GOT3 (cell line): Measurements from ENCODE around the gene SOWAHB.

Experiments
- DNase-seq: peaks from one replicate; lab custom pipeline; 2025; ENCODE audit warnings: mixed read lengths; lab: John Stamatoyannopoulos, UW

Gene SOWAHB, protein sequence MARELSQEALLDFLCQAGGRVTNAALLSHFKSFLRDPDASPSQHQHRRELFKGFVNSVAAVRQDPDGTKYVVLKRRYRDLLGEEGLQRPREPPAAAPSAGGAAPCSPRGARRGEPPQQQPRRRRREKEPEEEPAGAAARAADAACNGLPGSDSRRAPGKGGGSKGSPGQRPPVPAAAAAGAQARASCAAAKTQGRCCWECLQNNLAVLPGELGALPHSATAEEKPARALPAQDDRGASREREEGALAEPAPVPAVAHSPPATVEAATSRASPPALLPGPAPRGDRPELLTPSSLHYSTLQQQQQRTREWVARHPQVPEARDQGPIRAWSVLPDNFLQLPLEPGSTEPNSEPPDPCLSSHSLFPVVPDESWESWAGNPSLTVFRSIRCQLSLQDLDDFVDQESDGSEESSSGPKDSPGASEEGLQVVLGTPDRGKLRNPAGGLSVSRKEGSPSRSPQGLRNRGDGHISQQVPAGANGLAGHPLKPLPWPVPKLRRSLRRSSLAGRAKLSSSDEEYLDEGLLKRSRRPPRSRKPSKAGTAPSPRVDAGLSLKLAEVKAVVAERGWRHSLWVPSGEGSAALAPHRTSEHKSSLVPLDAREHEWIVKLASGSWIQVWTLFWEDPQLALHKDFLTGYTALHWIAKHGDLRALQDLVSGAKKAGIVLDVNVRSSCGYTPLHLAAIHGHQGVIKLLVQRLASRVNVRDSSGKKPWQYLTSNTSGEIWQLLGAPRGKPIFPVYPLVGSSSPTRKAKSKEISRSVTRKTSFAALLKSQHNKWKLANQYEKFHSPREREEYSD

GRCh38 chr4:76897536-76898384, at the start of gene SOWAHB:
Gene SOWAHB, minus strand, starts transcription at chr4:76898144. Its CDS starts 295 bp downstream, at chr4:76897849.
- DNase-seq, result no peak

DNA sequence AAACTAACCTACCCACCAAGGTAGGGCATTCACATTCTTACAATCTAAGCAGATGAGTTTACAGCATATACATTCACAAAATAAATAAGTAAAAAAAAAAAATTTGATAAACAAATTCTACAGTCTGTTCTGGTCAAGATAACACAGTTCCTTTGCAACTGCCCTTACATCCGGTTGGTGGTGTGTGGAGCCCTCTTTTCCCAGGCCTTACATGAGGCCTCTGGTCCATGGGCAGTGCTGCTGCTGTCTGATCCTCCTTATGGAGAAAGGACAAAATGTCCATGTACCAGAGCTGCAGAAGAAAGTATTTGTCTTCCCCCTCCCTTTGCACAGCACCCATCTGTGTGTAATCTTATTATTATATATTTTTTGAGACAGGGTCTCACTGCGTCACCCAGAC, 49.4 kb upstream of the SOWAHB start:
- DNase-seq, result no peak

DNA sequence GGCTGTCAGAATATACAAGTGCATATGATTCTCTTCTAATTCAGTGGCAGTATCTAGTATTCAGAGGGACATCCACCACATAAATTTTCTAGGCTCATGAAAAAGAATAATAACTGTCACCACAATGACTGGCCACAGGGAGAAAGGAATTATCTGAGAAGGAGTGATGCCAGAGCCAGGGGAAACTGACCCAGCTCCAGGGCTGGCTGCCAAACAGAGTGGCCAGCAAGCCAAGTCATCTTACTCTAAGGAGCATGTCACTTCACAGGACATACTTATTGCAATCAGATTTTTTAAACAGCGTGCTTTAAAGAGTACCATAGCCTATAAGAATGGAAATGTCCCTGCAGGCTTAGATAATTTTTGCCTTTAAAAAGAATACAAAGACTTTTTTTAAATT, 45.8 kb upstream of the SOWAHB start:
- DNase-seq, result no peak

DNA sequence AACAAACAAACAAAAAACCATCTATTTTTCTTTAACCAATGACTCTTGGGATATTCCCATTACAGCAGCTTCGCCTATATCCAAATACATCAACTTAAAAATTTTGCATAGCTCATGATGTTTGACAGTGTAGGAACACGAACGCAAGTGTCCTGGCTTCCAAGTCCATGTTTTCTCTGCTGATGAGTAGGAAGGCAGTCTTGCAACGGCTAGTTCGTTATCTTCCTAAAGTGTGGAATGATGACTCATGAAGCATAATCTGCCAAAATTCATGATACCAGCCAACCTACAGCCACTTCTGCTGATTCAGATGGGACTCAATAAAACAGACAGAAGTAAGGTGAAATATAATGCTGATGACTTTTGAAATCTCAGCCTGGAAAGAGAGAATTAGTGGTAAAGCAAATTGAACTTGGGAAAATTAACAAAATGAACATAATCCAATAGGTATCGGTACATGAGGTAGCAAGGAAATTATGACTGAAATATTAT, 45.2 kb upstream of the SOWAHB start:
- DNase-seq, result no peak

GRCh38 chr4:76939184-76939583, 41.2 kb upstream of the SOWAHB start:
- no peak for DNase-seq

DNA sequence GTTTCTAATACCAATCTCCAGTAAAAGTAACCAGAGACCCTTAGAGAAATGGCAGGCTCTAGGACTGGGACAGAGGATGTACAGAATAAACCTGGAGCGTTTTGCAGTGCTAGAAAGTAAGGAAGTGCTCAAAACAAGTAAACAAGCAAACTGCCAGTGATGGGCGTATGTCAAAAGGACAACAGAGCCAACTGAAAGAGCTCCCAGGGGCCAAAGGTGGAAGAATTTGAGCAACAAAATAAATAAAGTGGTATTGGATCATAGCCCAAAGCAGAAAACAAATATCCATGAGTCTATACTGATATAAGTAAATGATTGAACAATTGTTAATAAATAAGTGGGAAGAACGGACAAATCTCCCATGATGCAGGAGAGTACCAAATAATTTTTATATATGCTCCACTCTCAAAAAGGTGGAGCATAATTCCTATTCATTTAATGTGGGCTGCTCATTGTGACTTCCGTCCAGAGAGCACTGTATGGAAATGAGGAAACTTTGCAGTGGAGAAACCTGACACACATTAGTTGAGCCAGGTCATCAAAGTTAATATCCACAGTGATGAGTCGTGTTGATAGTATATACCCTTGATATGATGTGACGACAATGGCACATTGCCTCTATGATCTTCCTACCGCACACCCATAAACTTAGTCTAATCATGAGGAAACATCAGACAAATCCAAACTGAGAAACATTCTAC, 33.8 kb upstream of the SOWAHB start:
- no peak for DNase-seq

- no peak for DNase-seq
These were observed 33.1 kb upstream of the SOWAHB start for GRCh38 chr4:76931087-76931486.

DNA sequence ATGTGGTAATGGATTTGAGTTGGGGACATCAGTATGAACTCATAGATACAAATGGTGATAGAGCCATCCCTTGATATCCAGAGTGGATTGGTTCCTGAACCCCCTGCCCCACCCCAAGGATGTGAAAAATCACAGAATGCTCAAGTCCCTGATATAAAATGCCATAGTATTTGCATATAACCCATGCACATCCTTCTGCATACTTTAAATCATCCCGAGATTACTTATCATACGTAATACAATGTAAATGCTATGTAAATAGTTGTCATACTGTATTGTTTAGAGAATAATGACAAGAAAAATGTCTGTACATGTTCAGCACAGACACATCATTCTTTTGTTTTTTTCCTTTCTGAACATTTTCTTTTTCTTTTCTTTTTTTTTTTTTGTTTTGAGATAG, 32.7 kb upstream of the SOWAHB start:
- DNase-seq, result no peak

DNA sequence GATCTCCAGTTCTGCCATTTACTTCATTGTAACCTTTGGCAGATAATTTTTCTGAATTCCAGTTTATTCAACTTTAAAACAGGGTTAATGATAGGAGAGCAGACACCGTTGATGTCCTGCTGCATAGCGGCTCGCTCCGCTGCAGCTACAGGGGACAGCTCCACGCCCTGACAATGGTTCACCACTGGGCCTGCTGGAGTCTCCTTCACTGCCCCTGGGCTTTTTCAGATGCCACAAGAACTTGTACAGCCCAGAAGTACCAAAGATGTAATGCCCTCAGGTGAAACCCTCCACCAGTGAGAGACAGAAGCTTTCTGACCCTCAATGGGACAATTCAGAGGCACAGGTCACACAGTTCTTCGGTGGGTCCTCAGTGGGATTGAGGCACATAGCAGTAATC, 28.9 kb upstream of the SOWAHB start:
- no peak for DNase-seq

DNA sequence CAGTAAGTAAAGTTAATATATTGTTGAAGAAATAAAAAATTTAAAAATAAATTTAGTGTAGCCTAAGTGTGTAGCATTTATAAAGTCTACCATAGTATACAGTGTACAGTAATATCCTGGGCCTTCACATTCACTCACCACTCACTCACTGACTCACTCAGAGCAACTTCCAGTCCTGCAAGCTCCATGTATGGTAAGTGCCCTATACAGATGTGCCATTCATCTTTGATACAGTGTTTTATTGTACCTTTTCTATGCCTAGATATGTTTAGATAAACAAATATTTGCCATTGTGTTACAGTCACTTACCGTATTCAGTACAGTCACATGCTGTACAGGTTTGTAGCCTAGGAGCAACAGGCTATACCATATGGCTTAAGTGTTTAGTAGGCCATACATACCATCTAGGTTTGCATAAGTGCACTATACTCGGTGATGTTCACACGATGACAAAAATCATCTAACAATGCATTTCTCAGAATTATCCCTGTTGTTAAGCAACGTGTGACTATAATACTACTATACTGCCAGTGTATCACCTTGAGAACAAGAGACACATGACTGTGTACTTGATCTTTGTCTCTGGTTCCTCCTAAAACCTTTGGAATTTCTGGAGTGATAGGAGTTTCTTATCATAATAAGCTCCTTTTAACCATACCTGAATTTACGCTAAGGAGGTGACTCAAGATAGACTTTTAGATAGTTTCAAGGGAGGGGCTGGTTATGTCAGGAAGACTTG, 25.8 kb upstream of the SOWAHB start:
- DNase-seq, result no peak

DNA sequence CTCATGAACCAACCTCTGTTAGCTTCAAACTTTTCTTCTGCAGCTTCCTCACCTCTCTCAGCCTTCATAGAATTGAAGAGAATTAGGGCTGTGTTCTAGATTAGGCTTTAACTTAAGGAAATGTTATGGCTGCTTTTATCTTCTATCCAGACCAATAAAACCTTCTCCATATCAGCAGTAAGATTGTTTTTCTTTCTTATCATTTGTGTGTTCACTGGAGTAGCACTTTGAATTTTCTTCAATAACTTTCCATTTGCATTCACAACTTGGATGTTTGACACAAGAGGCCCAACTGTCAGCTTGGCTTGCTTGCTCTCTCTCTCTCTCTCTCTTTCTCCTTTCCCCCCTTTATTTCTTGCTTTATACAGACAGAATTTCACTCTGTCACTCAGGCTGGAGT, 22.8 kb upstream of the SOWAHB start:
- no peak for DNase-seq

GRCh38 chr4:76909711-76910110, 11.8 kb upstream of the SOWAHB start:
- DNase-seq, result no peak

GRCh38 chr4:76905521-76905920, 7.6 kb upstream of the SOWAHB start:
- DNase-seq, result no peak

GRCh38 chr4:76904646-76905190, 6.8 kb upstream of the SOWAHB start:
- DNase-seq, result no peak

DNA sequence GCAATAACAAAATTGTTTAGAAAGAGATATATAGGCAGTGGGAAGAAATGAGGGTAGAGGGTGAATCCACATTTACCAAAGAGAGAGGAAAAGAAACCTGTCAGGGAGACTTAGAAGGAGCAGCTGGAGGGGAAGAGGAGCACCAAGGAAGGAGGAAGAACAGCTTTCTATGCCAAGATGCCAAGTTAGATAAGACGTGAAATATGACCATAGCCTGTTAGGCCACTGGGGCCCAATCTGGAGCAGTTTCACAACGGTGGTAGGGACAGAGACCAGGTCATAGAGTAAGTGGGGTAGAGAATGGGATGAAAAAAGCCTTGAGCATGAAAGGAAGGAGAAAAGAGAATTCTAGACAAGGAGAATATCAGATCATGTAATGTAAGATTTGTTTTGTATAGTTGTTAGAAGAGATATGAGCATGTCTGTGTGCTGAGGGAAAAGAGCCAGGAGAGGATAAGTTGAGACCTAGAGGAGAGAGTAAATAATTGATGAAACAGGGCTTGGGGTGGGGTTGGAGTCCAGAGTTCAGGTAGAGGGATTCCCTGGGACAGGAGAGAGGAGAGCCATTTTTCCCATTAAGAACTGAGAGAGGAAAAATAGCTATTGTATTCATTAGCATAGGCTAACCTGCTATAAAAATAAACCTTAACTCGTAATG, 4.4 kb upstream of the SOWAHB start:
- no peak for DNase-seq

GRCh38 chr4:76898949-76899645, 1.2 kb upstream of the SOWAHB start:
- no peak for DNase-seq

DNA sequence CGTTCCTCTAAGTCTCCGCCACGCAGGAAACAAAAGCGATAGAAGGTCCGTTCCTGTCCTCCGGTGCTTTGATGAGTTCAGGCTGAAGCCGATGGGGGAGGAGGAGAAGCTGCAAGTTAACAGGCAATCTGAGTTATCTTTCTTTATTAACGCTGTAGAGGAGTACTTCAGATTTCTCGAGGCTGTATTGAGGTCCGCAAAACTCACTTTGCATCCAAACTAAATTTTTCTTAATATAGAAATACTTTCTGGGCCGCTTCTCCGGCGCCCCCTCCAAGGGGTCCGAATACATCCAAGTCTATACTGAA, 395 bp upstream of the SOWAHB start:
- no peak for DNase-seq

GRCh38 chr4:76896614-76897535, 1.1 kb downstream of the SOWAHB start:
- DNase-seq, result no peak

- DNase-seq, result no peak
These were observed 1.9 kb downstream of the SOWAHB start for GRCh38 chr4:76896048-76896447.
